ENCODE data around the gene C16orf92. TPM values are rescaled to one million over a fixed set of nuclear protein-coding genes. Genes with fewer than 3 reads are reported as not detected.

C16orf92 gene
- total and polyA plus RNA-seq, 2 donors (not counting 3 experiments of a cell fraction or from before 2014, with no cell fraction given) = not detected

- POLR2A ChIA-PET = no interaction called here
- Histone ChIP-seq H3K36me3 (ENCODE audit: control insufficient read depth in 2 of 2, extremely low read depth in 1 of 2, insufficient read depth in 2 of 2, low read length in 2 of 2) (peaks cover 24 to 42% of the 10 kb centered on the region in 2 experiments), H3K27ac (ENCODE audit: insufficient read depth, low read depth, low read length) (no peak overlapping the region), H3K9me1 (replicated peaks; ENCODE audit: control insufficient read depth, extremely low read depth, insufficient read depth, low read length) (no peaks in the 10 kb centered on the region), H2AFZ (ENCODE audit: low read depth, low read length) (no peak overlapping the region), H3K9me3 (replicated peaks; ENCODE audit: control insufficient read depth, insufficient read depth, low read length) (no peaks in the 10 kb centered on the region), H3K27me3 (ENCODE audit: control insufficient read depth in 2 of 2, insufficient read depth in 2 of 2, low read length in 2 of 2) (no peaks in the 10 kb centered on the region), H3K79me2 (ENCODE audit: control insufficient read depth, insufficient read depth, low read length) (peaks cover 46% of the 10 kb centered on the region), H4K20me1 (replicated peaks; ENCODE audit: control insufficient read depth, extremely low read depth, insufficient read depth, low read length) (no peaks in the 10 kb centered on the region), H3K4me1 (ENCODE audit: control insufficient read depth, extremely low read depth, insufficient read depth, low read length) (peaks cover 28% of the 10 kb centered on the region), H3K4me2 (ENCODE audit: insufficient read depth, low read length) (no peak overlapping the region), H3K4me3 (replicated peaks in 1 of 3; ENCODE audit: insufficient read depth in 1 of 3, low read depth in 1 of 3, low read length in 3 of 3) (no peak overlapping the region), H3K9ac (replicated peaks; ENCODE audit: extremely low read depth, insufficient read depth, low read length) (no peak overlapping the region)
- DNase-seq (ENCODE audit: low read depth, low spot score) = no peak
- dilution Hi-C loops (cut with MboI; ENCODE audit: extremely low pct_ligation_motif_present, low sequenced_read_pairs) = no loop called here
- CTCF ChIA-PET = interaction anchor here (1.6 to 1.8 kb wide), 2 partner anchors 13 to 24 kb away, joined by 5 to 9 read pairs; partner anchors contain the start of gene TBX6
- no peak for TF ChIP-seq MAX (IDR thresholded peaks at IDR 0.05; ENCODE audit: insufficient read depth, insufficient read length)
- no peak for TF ChIP-seq EZH2 (IDR thresholded peaks at IDR 0.05; ENCODE audit: borderline replicate concordance, low read depth, low read length, severe bottlenecking)
- TF ChIP-seq FOS (IDR thresholded peaks at IDR 0.05; ENCODE audit: borderline replicate concordance, insufficient read depth, low read length) = no peak
- TF ChIP-seq POLR2AphosphoS5 (IDR thresholded peaks at IDR 0.05; ENCODE audit: insufficient read depth, low read depth, low read length) = no peak
- no peak for TF ChIP-seq GATA2 (IDR thresholded peaks at IDR 0.05; ENCODE audit: insufficient read depth, insufficient read length, low read depth, low read length)
- no peak for TF ChIP-seq CTCF (IDR thresholded peaks at IDR 0.05; ENCODE audit: extremely low read depth in 1 of 2, insufficient read depth in 1 of 2, low read depth in 1 of 2, low read length in 2 of 2)
- TF ChIP-seq POLR2A (IDR thresholded peaks at IDR 0.05; ENCODE audit: low read depth, low read length) = no peak
- TF ChIP-seq JUN (IDR thresholded peaks at IDR 0.05; ENCODE audit: borderline replicate concordance, insufficient read depth, insufficient read length, low read depth) = no peak
- no peak for TF ChIP-seq MYC (IDR thresholded peaks at IDR 0.05; ENCODE audit: low read depth, low read length)
- no TSS peak for BruUV-seq (replicated peaks)
- no peak for FAIRE-seq
- intact Hi-C loops (cut with micrococcal nuclease) = no loop called here
Observed at GRCh38 chr16:30068333-30068732, 45.3 kb downstream of the C16orf92 start.

Measured in endothelial cell of umbilical vein (primary cell).